HEK293 (cell line): ENCODE results near the gene NDUFC2.

Experiments
- CTCF ChIA-PET: fragments of 350-600 bp; formaldehyde crosslinking; extraction: SDS; loops from one replicate; lab custom pipeline; 2021; ENCODE audit warnings: antibody characterized with exemption; lab: Yijun Ruan, JAX
- POLR2A ChIA-PET: fragments of 300-600 bp; formaldehyde crosslinking; extraction: SDS; loops from one replicate; lab custom pipeline; 2020; ENCODE audit warnings: antibody characterized with exemption, inconsistent platforms; lab: Yijun Ruan, JAX
- H3K27ac ChIP-seq: fragments of 200-500 bp; sonication (Bioruptor generic); 2 replicates; pipeline ENCODE4 v1.5.1; 2014; ENCODE audit warnings: low read depth, low read length, control low read depth, inconsistent platforms; ENCODE audit errors: extremely low read depth
- H3K36me3 ChIP-seq, 2 experiments: fragments of 200-500 bp in 1 of 2; sonication (Bioruptor generic) in 1 of 2; 1 replicate in 1 of 2; 2 replicates in 1 of 2; pipeline ENCODE4 v1.5.1; 2014 to 2017; ENCODE audit warnings: inconsistent platforms in 2 of 2, low read length in 2 of 2; ENCODE audit not compliant: control insufficient read depth in 2 of 2, insufficient read depth in 1 of 2
- H3K4me1 ChIP-seq: fragments of 200-500 bp; sonication (Bioruptor generic); 2 replicates; pipeline ENCODE4 v1.5.1; 2014; ENCODE audit warnings: mild to moderate bottlenecking, low read length, inconsistent platforms; ENCODE audit not compliant: control insufficient read depth, insufficient read depth
- H3K4me3 ChIP-seq: 2 replicates; pipeline ENCODE4 v1.5.1; 2011; ENCODE audit warnings: low read depth, mild to moderate bottlenecking, control low read depth, low read length, moderate library complexity
- H3K9me3 ChIP-seq: fragments of 200-500 bp; sonication (Bioruptor generic); 2 replicates; pipeline ENCODE4 v1.5.1; 2014; ENCODE audit warnings: low read depth, low read length, inconsistent platforms; ENCODE audit not compliant: control insufficient read depth, insufficient read depth
- GLIS2 ChIP-seq: fragments of 450-650 bp; formaldehyde crosslinking; IDR thresholded peaks from 2 replicates; pipeline ENCODE4 v1.5.1; 2016; ENCODE audit warnings: missing biosample characterization, missing genetic modification characterization
- HOXC10 ChIP-seq: sonication (generic); formaldehyde crosslinking; IDR thresholded peaks from 2 replicates; pipeline ENCODE4 v1.8.1; 2023; ENCODE audit warnings: mild to moderate bottlenecking, missing genetic modification reagents
- KLF10 ChIP-seq: fragments of 450-650 bp; IDR thresholded peaks from 2 replicates; pipeline ENCODE4 v1.5.1; 2018; ENCODE audit warnings: missing biosample characterization, mild to moderate bottlenecking, missing genetic modification characterization
- MYNN ChIP-seq: fragments of 450-650 bp; formaldehyde crosslinking; IDR thresholded peaks from 2 replicates; pipeline ENCODE4 v1.5.1; 2016; ENCODE audit warnings: missing biosample characterization, missing genetic modification characterization, borderline replicate concordance
- OVOL3 ChIP-seq: fragments of 450-650 bp; formaldehyde crosslinking; IDR thresholded peaks from 2 replicates; pipeline ENCODE4 v1.5.1; 2016; ENCODE audit warnings: missing biosample characterization, missing genetic modification characterization
- SALL2 ChIP-seq: fragments of 450-650 bp; formaldehyde crosslinking; IDR thresholded peaks from 2 replicates; pipeline ENCODE4 v1.5.0; 2017; ENCODE audit warnings: missing biosample characterization, mild to moderate bottlenecking, missing genetic modification characterization, borderline replicate concordance
- ZBTB20 ChIP-seq: fragments of 450-650 bp; formaldehyde crosslinking; IDR thresholded peaks from 2 replicates; pipeline ENCODE4 v1.5.1; 2016; ENCODE audit warnings: missing biosample characterization, missing genetic modification characterization
- ZBTB7A ChIP-seq: fragments of 450-650 bp; formaldehyde crosslinking; IDR thresholded peaks from 2 replicates; pipeline ENCODE4 v1.5.1; 2016; ENCODE audit warnings: low read depth, missing biosample characterization, missing genetic modification characterization
- ZEB2 ChIP-seq: fragments of 450-650 bp; formaldehyde crosslinking; IDR thresholded peaks from 2 replicates; pipeline ENCODE4 v1.5.1; 2016; ENCODE audit warnings: missing biosample characterization, missing genetic modification characterization
- ZNF133 ChIP-seq: fragments of 450-650 bp; formaldehyde crosslinking; IDR thresholded peaks from 2 replicates; pipeline ENCODE4 v1.5.1; 2016; ENCODE audit warnings: missing biosample characterization, missing genetic modification characterization
- ZNF138 ChIP-seq: fragments of 450-650 bp; formaldehyde crosslinking; IDR thresholded peaks from 2 replicates; pipeline ENCODE4 v1.5.1; 2016; ENCODE audit warnings: missing biosample characterization, missing genetic modification characterization, borderline replicate concordance
- ZNF155 ChIP-seq: fragments of 450-650 bp; formaldehyde crosslinking; IDR thresholded peaks from 2 replicates; pipeline ENCODE4 v1.5.1; 2016; ENCODE audit warnings: missing biosample characterization, missing genetic modification characterization
- ZNF214 ChIP-seq: fragments of 450-650 bp; formaldehyde crosslinking; IDR thresholded peaks from 2 replicates; pipeline ENCODE4 v1.5.1; 2017; ENCODE audit warnings: missing biosample characterization, mild to moderate bottlenecking, missing genetic modification characterization, borderline replicate concordance
- ZNF266 ChIP-seq: fragments of 450-650 bp; formaldehyde crosslinking; IDR thresholded peaks from 2 replicates; pipeline ENCODE4 v1.5.1; 2016; ENCODE audit warnings: missing biosample characterization, missing genetic modification characterization, low read depth
- ZNF302 ChIP-seq: fragments of 450-650 bp; formaldehyde crosslinking; IDR thresholded peaks from 2 replicates; pipeline ENCODE4 v1.5.1; 2016; ENCODE audit warnings: missing biosample characterization, missing genetic modification characterization, low read depth
- ZNF335 ChIP-seq: fragments of 450-650 bp; formaldehyde crosslinking; conservative IDR thresholded peaks from 2 replicates; pipeline ENCODE4 v1.5.1; 2016; ENCODE audit warnings: missing biosample characterization, missing genetic modification characterization
- ZNF350 ChIP-seq: fragments of 450-650 bp; formaldehyde crosslinking; IDR thresholded peaks from 2 replicates; pipeline ENCODE4 v1.5.0; 2017; ENCODE audit warnings: missing biosample characterization, mild to moderate bottlenecking, missing genetic modification characterization
- ZNF37A ChIP-seq: fragments of 450-650 bp; IDR thresholded peaks from 2 replicates; pipeline ENCODE4 v1.5.1; 2018; ENCODE audit warnings: missing biosample characterization, missing genetic modification characterization
- ZNF404 ChIP-seq: fragments of 450-650 bp; formaldehyde crosslinking; IDR thresholded peaks from 2 replicates; pipeline ENCODE4 v1.5.1; 2017; ENCODE audit warnings: missing biosample characterization, missing genetic modification characterization
- ZNF426 ChIP-seq: fragments of 450-650 bp; formaldehyde crosslinking; IDR thresholded peaks from 2 replicates; pipeline ENCODE4 v1.5.1; 2017; ENCODE audit warnings: missing biosample characterization, missing genetic modification characterization, mild to moderate bottlenecking, inconsistent platforms, moderate library complexity
- ZNF48 ChIP-seq: fragments of 450-650 bp; formaldehyde crosslinking; IDR thresholded peaks from 2 replicates; pipeline ENCODE4 v1.5.1; 2016; ENCODE audit warnings: missing biosample characterization, missing genetic modification characterization
- ZNF555 ChIP-seq: fragments of 450-650 bp; formaldehyde crosslinking; conservative IDR thresholded peaks from 2 replicates; pipeline ENCODE4 v1.5.1; 2017; ENCODE audit warnings: missing biosample characterization, mild to moderate bottlenecking, missing genetic modification characterization, inconsistent platforms
- ZSCAN30 ChIP-seq: fragments of 450-650 bp; IDR thresholded peaks from 2 replicates; pipeline ENCODE4 v1.5.1; 2018; ENCODE audit warnings: missing biosample characterization, mild to moderate bottlenecking, missing genetic modification characterization, moderate library complexity
- ZXDB ChIP-seq: fragments of 450-650 bp; formaldehyde crosslinking; IDR thresholded peaks from 2 replicates; pipeline ENCODE4 v1.5.1; 2016; ENCODE audit warnings: missing biosample characterization, missing genetic modification characterization
- TF ChIP-seq, protein P1 (sequence below): fragments of 450-650 bp; formaldehyde crosslinking; IDR thresholded peaks from 2 replicates; pipeline ENCODE4 v1.5.1; 2016; ENCODE audit warnings: missing biosample characterization, missing genetic modification characterization
- TF ChIP-seq, protein P2 (sequence below): fragments of 450-650 bp; IDR thresholded peaks from 2 replicates; pipeline ENCODE4 v1.5.1; 2018; ENCODE audit warnings: missing biosample characterization, mild to moderate bottlenecking, missing genetic modification characterization
- TF ChIP-seq, protein P3 (sequence below): fragments of 450-650 bp; formaldehyde crosslinking; IDR thresholded peaks from 2 replicates; pipeline ENCODE4 v1.5.1; 2016; ENCODE audit warnings: missing biosample characterization, missing genetic modification characterization
- TF ChIP-seq, protein P4 (sequence below): fragments of 450-650 bp; formaldehyde crosslinking; IDR thresholded peaks from 2 replicates; pipeline ENCODE4 v1.5.1; 2016; ENCODE audit warnings: missing biosample characterization, missing genetic modification characterization
- TF ChIP-seq, protein P5 (sequence below): fragments of 450-650 bp; formaldehyde crosslinking; IDR thresholded peaks from 2 replicates; pipeline ENCODE4 v1.5.1; 2016; ENCODE audit warnings: missing biosample characterization, missing genetic modification characterization, borderline replicate concordance

The NDUFC2 gene

DNA sequence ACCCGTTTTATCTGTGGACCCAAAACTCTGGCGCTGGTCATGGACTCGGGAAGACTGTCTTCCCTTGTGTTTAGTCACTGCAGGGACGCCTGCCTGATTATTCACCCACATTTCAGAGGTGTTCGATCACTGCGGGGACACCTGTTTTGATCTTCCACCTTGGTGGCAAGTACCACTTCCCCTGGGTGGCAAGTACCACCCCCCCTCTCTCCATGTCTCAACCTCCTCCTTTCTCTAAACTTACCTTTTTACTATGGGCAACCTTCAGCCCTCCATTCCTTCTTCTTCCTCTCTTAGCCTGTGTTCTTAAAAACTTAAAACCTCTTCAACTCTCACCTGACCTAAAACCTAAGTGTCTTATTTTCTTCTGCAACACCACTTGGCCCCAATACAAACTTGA lies 1.9 kb upstream of the NDUFC2 start:
- H3K9me3 ChIP-seq = no peaks in the 10 kb centered on the region
- CTCF ChIA-PET = no interaction called here
- H3K36me3 ChIP-seq = peaks cover 0 to 14% of the 10 kb centered on the region in 2 experiments; a peak in 1 of 3 replicates
- H3K27ac ChIP-seq = no peak overlapping the region
- no peak for TF ChIP-seq ZNF48
- TF ChIP-seq ZNF350 (tag by site-specific recombination) = no peak
- TF ChIP-seq MYNN (tag by site-specific recombination) = no peak
- TF ChIP-seq KLF10 (tag by site-specific recombination) = no peak
- TF ChIP-seq SALL2 = no peak
- TF ChIP-seq, protein P1, sequence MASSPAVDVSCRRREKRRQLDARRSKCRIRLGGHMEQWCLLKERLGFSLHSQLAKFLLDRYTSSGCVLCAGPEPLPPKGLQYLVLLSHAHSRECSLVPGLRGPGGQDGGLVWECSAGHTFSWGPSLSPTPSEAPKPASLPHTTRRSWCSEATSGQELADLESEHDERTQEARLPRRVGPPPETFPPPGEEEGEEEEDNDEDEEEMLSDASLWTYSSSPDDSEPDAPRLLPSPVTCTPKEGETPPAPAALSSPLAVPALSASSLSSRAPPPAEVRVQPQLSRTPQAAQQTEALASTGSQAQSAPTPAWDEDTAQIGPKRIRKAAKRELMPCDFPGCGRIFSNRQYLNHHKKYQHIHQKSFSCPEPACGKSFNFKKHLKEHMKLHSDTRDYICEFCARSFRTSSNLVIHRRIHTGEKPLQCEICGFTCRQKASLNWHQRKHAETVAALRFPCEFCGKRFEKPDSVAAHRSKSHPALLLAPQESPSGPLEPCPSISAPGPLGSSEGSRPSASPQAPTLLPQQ (tag by site-specific recombination) = no peak
- TF ChIP-seq, protein P2, sequence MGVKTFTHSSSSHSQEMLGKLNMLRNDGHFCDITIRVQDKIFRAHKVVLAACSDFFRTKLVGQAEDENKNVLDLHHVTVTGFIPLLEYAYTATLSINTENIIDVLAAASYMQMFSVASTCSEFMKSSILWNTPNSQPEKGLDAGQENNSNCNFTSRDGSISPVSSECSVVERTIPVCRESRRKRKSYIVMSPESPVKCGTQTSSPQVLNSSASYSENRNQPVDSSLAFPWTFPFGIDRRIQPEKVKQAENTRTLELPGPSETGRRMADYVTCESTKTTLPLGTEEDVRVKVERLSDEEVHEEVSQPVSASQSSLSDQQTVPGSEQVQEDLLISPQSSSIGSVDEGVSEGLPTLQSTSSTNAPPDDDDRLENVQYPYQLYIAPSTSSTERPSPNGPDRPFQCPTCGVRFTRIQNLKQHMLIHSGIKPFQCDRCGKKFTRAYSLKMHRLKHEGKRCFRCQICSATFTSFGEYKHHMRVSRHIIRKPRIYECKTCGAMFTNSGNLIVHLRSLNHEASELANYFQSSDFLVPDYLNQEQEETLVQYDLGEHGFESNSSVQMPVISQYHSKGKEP = no peak
- no peak for TF ChIP-seq ZXDB (tag by site-specific recombination)
- TF ChIP-seq ZBTB7A (tag by site-specific recombination) = no peak
- no peak for TF ChIP-seq ZBTB20 (tag by site-specific recombination)
- TF ChIP-seq ZNF214 (tag by site-specific recombination) = no peak
- no peak for TF ChIP-seq OVOL3 (tag by site-specific recombination)
- no peak for TF ChIP-seq ZNF37A (tag by site-specific recombination)
- TF ChIP-seq, protein P3, sequence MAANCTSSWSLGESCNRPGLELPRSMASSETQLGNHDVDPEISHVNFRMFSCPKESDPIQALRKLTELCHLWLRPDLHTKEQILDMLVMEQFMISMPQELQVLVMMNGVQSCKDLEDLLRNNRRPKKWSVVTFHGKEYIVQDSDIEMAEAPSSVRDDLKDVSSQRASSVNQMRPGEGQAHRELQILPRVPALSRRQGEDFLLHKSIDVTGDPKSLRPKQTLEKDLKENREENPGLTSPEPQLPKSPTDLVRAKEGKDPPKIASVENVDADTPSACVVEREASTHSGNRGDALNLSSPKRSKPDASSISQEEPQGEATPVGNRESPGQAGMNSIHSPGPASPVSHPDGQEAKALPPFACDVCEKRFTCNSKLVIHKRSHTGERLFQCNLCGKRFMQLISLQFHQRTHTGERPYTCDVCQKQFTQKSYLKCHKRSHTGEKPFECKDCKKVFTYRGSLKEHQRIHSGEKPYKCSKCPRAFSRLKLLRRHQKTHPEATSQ (tag by site-specific recombination) = no peak
- TF ChIP-seq ZNF266 (tag by site-specific recombination) = no peak
- TF ChIP-seq, protein P4, sequence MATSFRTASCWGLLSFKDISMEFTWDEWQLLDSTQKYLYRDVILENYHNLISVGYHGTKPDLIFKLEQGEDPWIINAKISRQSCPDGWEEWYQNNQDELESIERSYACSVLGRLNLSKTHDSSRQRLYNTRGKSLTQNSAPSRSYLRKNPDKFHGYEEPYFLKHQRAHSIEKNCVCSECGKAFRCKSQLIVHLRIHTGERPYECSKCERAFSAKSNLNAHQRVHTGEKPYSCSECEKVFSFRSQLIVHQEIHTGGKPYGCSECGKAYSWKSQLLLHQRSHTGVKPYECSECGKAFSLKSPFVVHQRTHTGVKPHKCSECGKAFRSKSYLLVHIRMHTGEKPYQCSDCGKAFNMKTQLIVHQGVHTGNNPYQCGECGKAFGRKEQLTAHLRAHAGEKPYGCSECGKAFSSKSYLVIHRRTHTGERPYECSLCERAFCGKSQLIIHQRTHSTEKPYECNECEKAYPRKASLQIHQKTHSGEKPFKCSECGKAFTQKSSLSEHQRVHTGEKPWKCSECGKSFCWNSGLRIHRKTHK (tag by site-specific recombination) = no peak
- TF ChIP-seq HOXC10 (CRISPR knock-in tag) = no peak
- no peak for TF ChIP-seq ZNF555 (tag by site-specific recombination)
- TF ChIP-seq, all 188 proteins: peak for 0
- no peak overlapping the region for H3K4me3 ChIP-seq
- peaks cover 3% of the 10 kb centered on the region; the same call in 1 of the 2 replicates for H3K4me1 ChIP-seq
- POLR2A ChIA-PET = no interaction called here

DNA sequence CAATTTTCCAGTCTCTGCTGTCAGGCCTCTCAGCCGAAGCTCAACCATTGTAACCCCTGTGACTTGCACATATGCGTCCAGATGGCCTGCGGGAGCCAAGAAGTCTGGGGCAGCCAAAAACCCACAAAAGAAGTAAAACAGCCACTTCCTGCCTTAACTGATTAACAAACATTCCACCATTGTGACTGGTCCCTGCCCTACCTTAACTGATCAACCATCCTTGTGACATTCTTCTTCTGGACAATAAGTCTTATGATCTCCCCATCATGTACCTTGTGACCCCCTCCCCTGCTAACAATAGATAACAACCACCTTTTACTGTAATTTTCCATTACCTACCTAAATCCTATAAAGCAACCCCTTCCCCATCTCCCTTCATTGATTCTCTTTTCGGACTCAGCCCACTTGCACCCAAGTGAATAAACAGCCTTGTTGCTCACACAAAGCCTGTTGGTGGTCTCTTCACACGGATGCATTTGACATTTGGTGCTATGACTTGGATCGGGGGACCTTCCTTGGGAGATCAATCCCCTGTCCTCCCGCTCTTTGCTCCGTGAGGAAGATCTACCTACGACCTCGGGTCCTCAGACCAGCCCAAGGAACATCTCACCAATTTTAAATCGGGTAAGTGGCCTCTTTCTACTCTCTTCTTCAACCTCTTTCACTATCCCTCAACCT lies 1.3 kb upstream of the NDUFC2 start:
- H3K36me3 ChIP-seq = peaks cover 0 to 18% of the 10 kb centered on the region in 2 experiments; a peak in 1 of 3 replicates
- CTCF ChIA-PET = no interaction called here
- H3K27ac ChIP-seq = no peak overlapping the region
- POLR2A ChIA-PET = interaction anchor here (0.7 kb wide), 1 partner anchor 70 kb away, joined by 3 read pairs; no protein-coding TSS in a partner anchor
- H3K9me3 ChIP-seq = no peaks in the 10 kb centered on the region
- H3K4me1 ChIP-seq = peaks cover 3% of the 10 kb centered on the region; the same call in 1 of the 2 replicates
- no peak for TF ChIP-seq ZNF335 (tag by site-specific recombination)
- no peak for TF ChIP-seq ZEB2 (tag by site-specific recombination)
- no peak for TF ChIP-seq ZNF155
- TF ChIP-seq ZSCAN30 (tag by site-specific recombination) = no peak
- no peak for TF ChIP-seq ZNF302 (tag by site-specific recombination)
- no peak for TF ChIP-seq ZNF404
- TF ChIP-seq ZNF138 = no peak
- TF ChIP-seq, protein P5, sequence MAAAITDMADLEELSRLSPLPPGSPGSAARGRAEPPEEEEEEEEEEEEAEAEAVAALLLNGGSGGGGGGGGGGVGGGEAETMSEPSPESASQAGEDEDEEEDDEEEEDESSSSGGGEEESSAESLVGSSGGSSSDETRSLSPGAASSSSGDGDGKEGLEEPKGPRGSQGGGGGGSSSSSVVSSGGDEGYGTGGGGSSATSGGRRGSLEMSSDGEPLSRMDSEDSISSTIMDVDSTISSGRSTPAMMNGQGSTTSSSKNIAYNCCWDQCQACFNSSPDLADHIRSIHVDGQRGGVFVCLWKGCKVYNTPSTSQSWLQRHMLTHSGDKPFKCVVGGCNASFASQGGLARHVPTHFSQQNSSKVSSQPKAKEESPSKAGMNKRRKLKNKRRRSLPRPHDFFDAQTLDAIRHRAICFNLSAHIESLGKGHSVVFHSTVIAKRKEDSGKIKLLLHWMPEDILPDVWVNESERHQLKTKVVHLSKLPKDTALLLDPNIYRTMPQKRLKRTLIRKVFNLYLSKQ (tag by site-specific recombination) = no peak
- TF ChIP-seq GLIS2 = no peak
- TF ChIP-seq ZNF133 (tag by site-specific recombination) = no peak
- no peak for TF ChIP-seq ZNF426 (tag by site-specific recombination)
- H3K4me3 ChIP-seq = no peak overlapping the region
